Neural progenitor cell (in vitro differentiated cells): ENCODE results near the gene TMEM179B. TPM values are rescaled to one million over a fixed set of nuclear protein-coding genes. Genes with fewer than 3 reads are reported as not detected.

ENCODE experiments used
- DNase-seq: peaks from one replicate; pipeline ENCODE4 v3.0.0-alpha.2; 2016; ENCODE audit warnings: low spot score
- H2AFZ ChIP-seq: fragments of 200-600 bp; sonication (generic); replicated peaks from 2 replicates; pipeline ENCODE4 v1.6.1; 2016; ENCODE audit warnings: antibody characterized with exemption
- H3F3A ChIP-seq: fragments of 200-600 bp; sonication (generic); 2 replicates; pipeline ENCODE4 v1.6.1; 2016; ENCODE audit warnings: antibody characterized with exemption, low read depth
- H3K27ac ChIP-seq: fragments of 200-600 bp; sonication (generic); 2 replicates; pipeline ENCODE4 v1.5.1; 2016; ENCODE audit warnings: mild to moderate bottlenecking
- H3K27me3 ChIP-seq: fragments of 200-600 bp; sonication (generic); 2 replicates; pipeline ENCODE4 v1.6.1; 2016; ENCODE audit warnings: mild to moderate bottlenecking, moderate library complexity
- H3K36me3 ChIP-seq: fragments of 200-600 bp; sonication (generic); 2 replicates; pipeline ENCODE4 v1.5.1; 2016
- H3K4me1 ChIP-seq: fragments of 200-600 bp; sonication (generic); 2 replicates; pipeline ENCODE4 v1.6.1; 2016; ENCODE audit warnings: mixed run types
- H3K4me2 ChIP-seq: fragments of 200-600 bp; sonication (generic); 2 replicates; pipeline ENCODE4 v1.6.1; 2016
- H3K4me3 ChIP-seq: fragments of 200-600 bp; sonication (generic); 2 replicates; pipeline ENCODE4 v1.5.1; 2016
- H3K79me2 ChIP-seq: fragments of 200-600 bp; sonication (generic); 2 replicates; pipeline ENCODE4 v1.6.1; 2016; ENCODE audit warnings: low read depth
- H3K9ac ChIP-seq: fragments of 200-600 bp; sonication (generic); 2 replicates; pipeline ENCODE4 v1.6.1; 2016
- H3K9me3 ChIP-seq: fragments of 200-600 bp; sonication (generic); 2 replicates; pipeline ENCODE4 v1.5.1; 2016; ENCODE audit warnings: low read depth
- H4K20me1 ChIP-seq: fragments of 200-600 bp; sonication (generic); 2 replicates; pipeline ENCODE4 v1.6.1; 2016; ENCODE audit warnings: low read depth
- H3K27ac Mint-ChIP-seq: 3 replicates; pipeline ENCODE4 v1.8.0; 2021; ENCODE audit warnings: mixed read lengths
- H3K27me3 Mint-ChIP-seq: 2 replicates; pipeline ENCODE4 v1.8.0; 2022; ENCODE audit warnings: low read depth, mild to moderate bottlenecking, inconsistent platforms, moderate library complexity, mixed read lengths; ENCODE audit not compliant: insufficient read depth
- H3K36me3 Mint-ChIP-seq: 3 replicates; pipeline ENCODE4 v1.8.0; 2021; ENCODE audit warnings: mixed read lengths
- H3K4me1 Mint-ChIP-seq: 3 replicates; pipeline ENCODE4 v1.8.0; 2021; ENCODE audit warnings: mixed read lengths
- H3K4me3 Mint-ChIP-seq: 3 replicates; pipeline ENCODE4 v1.8.0; 2021; ENCODE audit warnings: mild to moderate bottlenecking, moderate library complexity, mixed read lengths
- H3K9me3 Mint-ChIP-seq: 3 replicates; pipeline ENCODE4 v1.8.0; 2020; ENCODE audit warnings: mixed read lengths
- CTCF ChIP-seq: fragments of 200-600 bp; sonication (generic); IDR thresholded peaks from 2 replicates; pipeline ENCODE4 v1.5.1; 2017; ENCODE audit warnings: antibody characterized with exemption, mild to moderate bottlenecking
- EZH2 ChIP-seq: fragments of 200-600 bp; sonication (generic); IDR thresholded peaks from 2 replicates; pipeline ENCODE4 v1.6.1; 2017; ENCODE audit warnings: antibody characterized with exemption, mild to moderate bottlenecking, moderate library complexity
- EZH2phosphoT487 ChIP-seq: fragments of 200-600 bp; sonication (generic); IDR thresholded peaks from 2 replicates; pipeline ENCODE4 v1.6.1; 2017; ENCODE audit warnings: antibody characterized with exemption
- total RNA-seq: library from RNA; depleted of rRNA; stranded (reverse); fragments of >200 nt; gene quantifications from 2 replicates; pipeline ENCODE4 v1.2.3, GENCODE V29; 2015; ENCODE audit warnings: low replicate concordance

The TMEM179B gene
- total RNA-seq, 1 donor from 2014 or later: 24.5 TPM

- Mint-ChIP-seq H3K27ac (no peak overlapping the region), H3K9me3 (no peaks in the 10 kb centered on the region), H3K36me3 (peaks cover 40% of the 10 kb centered on the region), H3K4me1 (peaks cover 9% of the 10 kb centered on the region), H3K27me3 (peaks cover 6% of the 10 kb centered on the region), H3K4me3 (no peak overlapping the region)
- H3K4me1 ChIP-seq: no peaks in the 10 kb centered on the region
- H3K4me3 ChIP-seq: no peak overlapping the region
- H3K9me3 ChIP-seq: no peaks in the 10 kb centered on the region
- H3K27ac ChIP-seq: no peak overlapping the region
- DNase-seq: no peak
- no peak overlapping the region for H2AFZ ChIP-seq
- peaks cover 5% of the 10 kb centered on the region for H4K20me1 ChIP-seq
- peaks cover 18% of the 10 kb centered on the region for H3F3A ChIP-seq
- peaks cover 5% of the 10 kb centered on the region for H3K79me2 ChIP-seq
- peaks cover 6% of the 10 kb centered on the region for H3K36me3 ChIP-seq
- H3K27me3 ChIP-seq: no peaks in the 10 kb centered on the region
- no peak overlapping the region for H3K9ac ChIP-seq
- H3K4me2 ChIP-seq: no peak overlapping the region
- TF ChIP-seq CTCF (no peak), EZH2 (no peak), EZH2phosphoT487 (no peak)
Observed at GRCh38 chr11:62796281-62796680, 9.1 kb downstream of the TMEM179B start.

GRCh38 chr11:62799486-62799885, 12.3 kb downstream of the TMEM179B start:
- TF ChIP-seq CTCF (no peak), EZH2phosphoT487 (no peak), EZH2 (no peak)
- Mint-ChIP-seq H3K9me3 (no peaks in the 10 kb centered on the region), H3K4me3 (no peak overlapping the region), H3K36me3 (peaks cover 54% of the 10 kb centered on the region), H3K27me3 (peaks cover 2% of the 10 kb centered on the region), H3K4me1 (peaks cover 12% of the 10 kb centered on the region), H3K27ac (no peak overlapping the region)
- H3K79me2 ChIP-seq: peaks cover 13% of the 10 kb centered on the region
- H3K4me3 ChIP-seq: no peak overlapping the region
- no peaks in the 10 kb centered on the region for H3K9me3 ChIP-seq
- H3K27ac ChIP-seq: no peak overlapping the region
- DNase-seq: no peak
- peaks cover 4% of the 10 kb centered on the region for H3K36me3 ChIP-seq
- no peak overlapping the region for H3K4me2 ChIP-seq
- no peaks in the 10 kb centered on the region for H3K27me3 ChIP-seq
- H3F3A ChIP-seq: no peaks in the 10 kb centered on the region
- H3K4me1 ChIP-seq: no peaks in the 10 kb centered on the region
- H3K9ac ChIP-seq: no peak overlapping the region
- H2AFZ ChIP-seq: no peak overlapping the region
- peaks cover 17% of the 10 kb centered on the region for H4K20me1 ChIP-seq

GRCh38 chr11:62801071-62801470, 13.9 kb downstream of the TMEM179B start:
- peaks cover 20% of the 10 kb centered on the region for H4K20me1 ChIP-seq
- peaks cover 4% of the 10 kb centered on the region for H3K4me1 ChIP-seq
- H3K27me3 Mint-ChIP-seq: peaks cover 4% of the 10 kb centered on the region
- H3K27me3 ChIP-seq: no peaks in the 10 kb centered on the region
- TF ChIP-seq EZH2phosphoT487 (no peak), EZH2 (no peak), CTCF (no peak)
- no peak overlapping the region for H3K27ac ChIP-seq
- DNase-seq: no peak
- H3K9me3 Mint-ChIP-seq: no peaks in the 10 kb centered on the region
- no peak overlapping the region for H3K4me3 ChIP-seq
- H3K36me3 Mint-ChIP-seq: peaks cover 42% of the 10 kb centered on the region
- H2AFZ ChIP-seq: no peak overlapping the region
- peaks cover 17% of the 10 kb centered on the region for H3K4me1 Mint-ChIP-seq
- H3K4me3 Mint-ChIP-seq: no peak overlapping the region
- no peak overlapping the region for H3K27ac Mint-ChIP-seq
- H3K79me2 ChIP-seq: peaks cover 20% of the 10 kb centered on the region
- peaks cover 6% of the 10 kb centered on the region for H3F3A ChIP-seq
- no peaks in the 10 kb centered on the region for H3K9me3 ChIP-seq
- no peak overlapping the region for H3K9ac ChIP-seq
- H3K36me3 ChIP-seq: no peaks in the 10 kb centered on the region
- no peak overlapping the region for H3K4me2 ChIP-seq
